HEK293 (cell line): Measurements from ENCODE around the gene IFI27L2.

Source experiments
- ZBTB17 ChIP-seq: fragments of 450-650 bp; formaldehyde crosslinking; IDR thresholded peaks from 2 replicates; pipeline ENCODE4 v1.5.1; 2016; ENCODE audit warnings: missing biosample characterization, missing genetic modification characterization
- ZFP69B ChIP-seq: fragments of 450-650 bp; formaldehyde crosslinking; IDR thresholded peaks from 2 replicates; pipeline ENCODE4 v1.5.1; 2016; ENCODE audit warnings: missing biosample characterization, missing genetic modification characterization
- ZNF416 ChIP-seq: fragments of 450-650 bp; formaldehyde crosslinking; IDR thresholded peaks from 2 replicates; pipeline ENCODE4 v1.5.1; 2016; ENCODE audit warnings: missing biosample characterization, missing genetic modification characterization
- ZNF423 ChIP-seq: fragments of 450-650 bp; formaldehyde crosslinking; IDR thresholded peaks from 2 replicates; pipeline ENCODE4 v1.5.1; 2016; ENCODE audit warnings: missing biosample characterization, missing genetic modification characterization
- ZNF830 ChIP-seq: fragments of 450-650 bp; IDR thresholded peaks from 2 replicates; pipeline ENCODE4 v1.5.0; 2018; ENCODE audit warnings: missing biosample characterization, missing genetic modification characterization, low read depth, mild to moderate bottlenecking, moderate library complexity

- TF ChIP-seq ZFP69B (tag by site-specific recombination) (no peak), ZNF416 (tag by site-specific recombination) (no peak), ZNF423 (tag by site-specific recombination) (no peak), ZNF830 (tag by site-specific recombination) (no peak), ZBTB17 (tag by site-specific recombination) (no peak)
These were observed 34.4 kb upstream of the IFI27L2 start for GRCh38 chr14:94163796-94164195.
